A673 (cell line): ENCODE data around the gene THOP1. TPM values are rescaled to one million over a fixed set of nuclear protein-coding genes. Genes with fewer than 3 reads are reported as not detected.

ENCODE experiments used
- BruUV-seq: library from RNA; stranded (reverse); fragments of 400-500 nt; replicated peaks from 2 replicates; lab custom pipeline; 2021; lab: Mats Ljungman, UMichigan
- CTCF ChIA-PET: fragments of 300-600 bp; sonication (Branson Sonifier 250); formaldehyde crosslinking; loops from one replicate; lab custom pipeline; 2022; ENCODE audit warnings: antibody characterized with exemption; lab: Charles Lee
- POLR2A ChIA-PET: fragments of 300-600 bp; sonication (Branson Sonifier 250); formaldehyde crosslinking; loops from one replicate; lab custom pipeline; 2022; ENCODE audit warnings: antibody characterized with exemption; ENCODE audit not compliant: low non-redundant PET; lab: Charles Lee
- DNase-seq: peaks from one replicate; pipeline ENCODE4 v3.0.0-alpha.2; 2015; ENCODE audit warnings: low spot score
- H3K27ac ChIP-seq: fragments of 200-600 bp; sonication (generic); 2 replicates; pipeline ENCODE4 v1.5.1; 2016; ENCODE audit warnings: mixed run types, low read depth, mild to moderate bottlenecking, mixed read lengths, antibody characterized with exemption, low read length; ENCODE audit not compliant: poor library complexity, severe bottlenecking
- H3K27me3 ChIP-seq: fragments of 200-600 bp; sonication (generic); replicated peaks from 2 replicates; pipeline ENCODE4 v1.6.1; 2017; ENCODE audit warnings: mixed run types, low read depth, mild to moderate bottlenecking, mixed read lengths, antibody characterized with exemption, low read length; ENCODE audit not compliant: insufficient read depth, poor library complexity
- H3K36me3 ChIP-seq: fragments of 200-600 bp; sonication (generic); 2 replicates; pipeline ENCODE4 v1.6.1; 2016; ENCODE audit warnings: mixed run types, mild to moderate bottlenecking, mixed read lengths, antibody characterized with exemption, low read length; ENCODE audit not compliant: insufficient read depth, poor library complexity, severe bottlenecking
- H3K4me1 ChIP-seq: fragments of 200-600 bp; sonication (generic); 2 replicates; pipeline ENCODE4 v1.6.1; 2017; ENCODE audit warnings: mixed run types, mild to moderate bottlenecking, mixed read lengths, antibody characterized with exemption, low read length; ENCODE audit not compliant: insufficient read depth, poor library complexity, severe bottlenecking
- H3K4me3 ChIP-seq: fragments of 200-600 bp; sonication (generic); 2 replicates; pipeline ENCODE4 v1.5.1; 2016; ENCODE audit warnings: low read depth, mixed run types, mild to moderate bottlenecking, mixed read lengths, low read length; ENCODE audit not compliant: poor library complexity, severe bottlenecking
- H3K9me3 ChIP-seq: fragments of 200-600 bp; sonication (generic); 2 replicates; pipeline ENCODE4 v1.6.1; 2016; ENCODE audit warnings: mixed run types, low read depth, mild to moderate bottlenecking, mixed read lengths, antibody characterized with exemption, low read length; ENCODE audit not compliant: poor library complexity, severe bottlenecking
- CTCF ChIP-seq: fragments of 300-800, 200-600 bp; sonication (generic); conservative IDR thresholded peaks from 2 replicates; pipeline ENCODE4 v1.5.1; 2017; ENCODE audit warnings: low read depth, mild to moderate bottlenecking, antibody characterized with exemption, low read length, moderate library complexity, mixed read lengths
- EZH2 ChIP-seq: fragments of 200-600 bp; sonication (generic); IDR thresholded peaks from 2 replicates; pipeline ENCODE4 v1.6.1; 2017; ENCODE audit warnings: borderline replicate concordance, low read depth, mild to moderate bottlenecking, mixed read lengths, antibody characterized with exemption, low read length; ENCODE audit not compliant: poor library complexity, severe bottlenecking
- intact Hi-C: fragments of 100-400 bp; cut with micrococcal nuclease; formaldehyde crosslinking; loops from one replicate; pipeline ENCODE4 v1.10.0; 2022; ENCODE audit not compliant: unreplicated experiment
- total RNA-seq: library from RNA; stranded (reverse); gene quantifications from 2 replicates; pipeline ENCODE4 v1.2.3, GENCODE V29; 2021

THOP1 gene
- total RNA-seq, 1 experiment from 2014 or later: 186 TPM

GRCh38 chr19:2810141-2811091 lies 25.1 kb downstream of the THOP1 start:
- POLR2A ChIA-PET: no interaction called here
- Histone ChIP-seq H3K4me1 (no peaks in the 10 kb centered on the region), H3K9me3 (no peaks in the 10 kb centered on the region), H3K36me3 (peaks cover 30% of the 10 kb centered on the region), H3K27ac (no peak overlapping the region), H3K4me3 (no peak overlapping the region), H3K27me3 (no peaks in the 10 kb centered on the region)
- CTCF ChIA-PET: no interaction called here
- BruUV-seq: no TSS peak
- intact Hi-C loops: no loop called here
- no peak for DNase-seq
- TF ChIP-seq EZH2: no peak
- TF ChIP-seq CTCF: no peak

- Histone ChIP-seq H3K36me3 (peaks cover 29% of the 10 kb centered on the region), H3K4me3 (no peak overlapping the region), H3K9me3 (no peaks in the 10 kb centered on the region), H3K27me3 (no peaks in the 10 kb centered on the region), H3K27ac (no peak overlapping the region), H3K4me1 (no peaks in the 10 kb centered on the region)
- intact Hi-C loops: no loop called here
- no peak for DNase-seq
- TF ChIP-seq CTCF: no peak
- TF ChIP-seq EZH2: no peak
- POLR2A ChIA-PET: no interaction called here
- no TSS peak for BruUV-seq
- CTCF ChIA-PET: no interaction called here
These were observed 26.0 kb downstream of the THOP1 start for GRCh38 chr19:2811221-2811722.

GRCh38 chr19:2811735-2812413 lies 26.6 kb downstream of the THOP1 start:
- no peak overlapping the region for H3K27ac ChIP-seq
- intact Hi-C loops: no loop called here
- H3K4me1 ChIP-seq: no peaks in the 10 kb centered on the region
- ChIA-PET CTCF (no interaction called here), POLR2A (no interaction called here)
- TF ChIP-seq CTCF (no peak), EZH2 (no peak)
- DNase-seq: no peak
- H3K4me3 ChIP-seq: no peak overlapping the region
- no peaks in the 10 kb centered on the region for H3K27me3 ChIP-seq
- peaks cover 29% of the 10 kb centered on the region for H3K36me3 ChIP-seq
- no TSS peak for BruUV-seq
- H3K9me3 ChIP-seq: no peaks in the 10 kb centered on the region
